ENCODE results near the gene CFAP46. TPM values are rescaled to one million over a fixed set of nuclear protein-coding genes. Genes with fewer than 3 reads are reported as not detected.

Gene CFAP46
- total RNA-seq, 1 donor from 2014 or later = 10.9 TPM

- peaks cover 5% of the 10 kb centered on the region for H3K4me1 Mint-ChIP-seq (ENCODE audit: unreplicated experiment)
- H3K9me3 Mint-ChIP-seq = no peaks in the 10 kb centered on the region
- no peaks in the 10 kb centered on the region for H3K36me3 Mint-ChIP-seq
- no peaks in the 10 kb centered on the region for H3K27me3 Mint-ChIP-seq
- no peak for DNase-seq (ENCODE audit: extremely low spot score, unreplicated experiment)
- no peak for TF ChIP-seq CTCF (conservative IDR thresholded peaks at IDR 0.05)
- H3K4me3 Mint-ChIP-seq = no peak overlapping the region
- H3K27ac Mint-ChIP-seq = peak overlapping the region; percentile 49
Measured at GRCh38 chr10:132910186-132910880, 32.0 kb downstream of the CFAP46 start.

- H3K27ac Mint-ChIP-seq = no peak overlapping the region
- H3K4me1 Mint-ChIP-seq (ENCODE audit: unreplicated experiment) = peaks cover 5% of the 10 kb centered on the region
- TF ChIP-seq CTCF (conservative IDR thresholded peaks at IDR 0.05) = no peak
- H3K9me3 Mint-ChIP-seq = no peaks in the 10 kb centered on the region
- H3K36me3 Mint-ChIP-seq = no peaks in the 10 kb centered on the region
- H3K27me3 Mint-ChIP-seq = no peaks in the 10 kb centered on the region
- DNase-seq (ENCODE audit: extremely low spot score, unreplicated experiment) = no peak
- H3K4me3 Mint-ChIP-seq = no peak overlapping the region
Measured at GRCh38 chr10:132909491-132910071, 32.8 kb downstream of the CFAP46 start.

- no peak overlapping the region for H3K4me3 Mint-ChIP-seq
- no peak for DNase-seq (ENCODE audit: extremely low spot score, unreplicated experiment)
Measured at GRCh38 chr10:132908621-132909295, 33.6 kb downstream of the CFAP46 start.

GRCh38 chr10:132907821-132908620, 34.3 kb downstream of the CFAP46 start:
- no peak overlapping the region for H3K27ac Mint-ChIP-seq
- no peak for DNase-seq (ENCODE audit: extremely low spot score, unreplicated experiment)

More at GRCh38 chr10:132908621-132909295, 33.6 kb downstream of the CFAP46 start:
- no peak for TF ChIP-seq CTCF (conservative IDR thresholded peaks at IDR 0.05)
- Mint-ChIP-seq H3K9me3 (no peaks in the 10 kb centered on the region), H3K27ac (no peak overlapping the region), H3K36me3 (no peaks in the 10 kb centered on the region), H3K27me3 (peaks cover 3% of the 10 kb centered on the region), H3K4me1 (ENCODE audit: unreplicated experiment) (peaks cover 5% of the 10 kb centered on the region)

More at GRCh38 chr10:132907821-132908620, 34.3 kb downstream of the CFAP46 start:
- Mint-ChIP-seq H3K36me3 (no peaks in the 10 kb centered on the region), H3K27me3 (peaks cover 3% of the 10 kb centered on the region), H3K4me1 (ENCODE audit: unreplicated experiment) (peaks cover 5% of the 10 kb centered on the region), H3K4me3 (no peak overlapping the region), H3K9me3 (no peaks in the 10 kb centered on the region)
- no peak for TF ChIP-seq CTCF (conservative IDR thresholded peaks at IDR 0.05)

All from type B pancreatic cell (in vitro differentiated cells).